Spleen (tissue), 11 donors: Measurements from ENCODE around the gene RAP1B. TPM values are rescaled to one million over a fixed set of nuclear protein-coding genes. Genes with fewer than 3 reads are reported as not detected.

Source experiments
- DNase-seq: peaks from one replicate; pipeline ENCODE4 v3.0.0-alpha.2; 2020
- H3K27ac ChIP-seq, 8 donors: fragments of 200-600 bp; sonication (generic) in 7 of 8; 1 replicate in 4 of 8; 2 replicates in 4 of 8; pipeline versions ENCODE4 v1.5.0 to v1.8.0; 2016 to 2021; ENCODE audit warnings: inconsistent platforms in 4 of 8, mild to moderate bottlenecking in 4 of 8, moderate library complexity in 1 of 8
- H3K27me3 ChIP-seq, 7 donors: fragments of 200-600 bp; sonication (generic) in 6 of 7; replicated peaks in 1 of 7; 1 replicate in 4 of 7; 2 replicates in 3 of 7; pipeline versions ENCODE4 v1.5.0 to v1.8.0; 2016 to 2021; ENCODE audit warnings: inconsistent platforms in 3 of 7, mild to moderate bottlenecking in 1 of 7
- H3K36me3 ChIP-seq, 6 donors: fragments of 200-600 bp; sonication (generic) in 5 of 6; 1 replicate in 4 of 6; 2 replicates in 2 of 6; pipeline versions ENCODE4 v1.5.0 to v1.8.0; 2016 to 2021; ENCODE audit warnings: inconsistent platforms in 2 of 6
- H3K4me1 ChIP-seq, 6 donors: fragments of 200-600 bp; sonication (generic) in 5 of 6; 1 replicate in 3 of 6; 2 replicates in 3 of 6; pipeline versions ENCODE4 v1.5.0 to v1.8.0; 2016 to 2021; ENCODE audit warnings: inconsistent platforms in 3 of 6
- H3K4me3 ChIP-seq, 8 donors: fragments of 200-600 bp; sonication (generic) in 7 of 8; 1 replicate in 4 of 8; 2 replicates in 4 of 8; pipeline versions ENCODE4 v1.5.0 to v1.8.0; 2016 to 2021; ENCODE audit warnings: inconsistent platforms in 4 of 8, mild to moderate bottlenecking in 4 of 8, moderate library complexity in 2 of 8
- H3K9me3 ChIP-seq, 8 donors: fragments of 200-600 bp; sonication (generic) in 7 of 8; 1 replicate in 4 of 8; 2 replicates in 4 of 8; pipeline versions ENCODE4 v1.5.0 to v1.8.0; 2016 to 2021; ENCODE audit warnings: inconsistent platforms in 4 of 8
- CTCF ChIP-seq, 11 experiments: fragments of 200-600 bp in 7 of 11; fragments of 450-650 bp in 4 of 11; sonication (generic) in 4 of 11; IDR thresholded peaks in 8 of 11; conservative IDR thresholded peaks in 3 of 11; 1 replicate in 7 of 11; 2 replicates in 4 of 11; pipeline versions ENCODE4 v1.4.0 to v1.8.0; 2016 to 2021; ENCODE audit warnings: antibody characterized with exemption in 11 of 11, inconsistent platforms in 4 of 11, mild to moderate bottlenecking in 1 of 11
- POLR2A ChIP-seq, 3 donors: fragments of 450-650 bp; IDR thresholded peaks; one replicate each; pipeline ENCODE4 v1.5.1; 2017; ENCODE audit warnings: antibody characterized with exemption in 3 of 3, mild to moderate bottlenecking in 1 of 3
- POLR2AphosphoS5 ChIP-seq, 3 donors: sonication (generic); formaldehyde crosslinking; IDR thresholded peaks; one replicate each; pipeline ENCODE4 v1.5.1; 2017; ENCODE audit warnings: antibody characterized with exemption in 3 of 3
- WGBS, 5 donors: extraction: QIAGEN DNeasy Blood & Tissue Kit in 3 of 5; methylation state at CpG; one replicate each; pipeline versions ENCODE4 v1.1.5 to v1.1.7; 2013 to 2018; 5-methylcytosine and 5-hydroxymethylcytosine counted together
- intact Hi-C: fragments of 100-400 bp; cut with DNase I; formaldehyde crosslinking; loops from one replicate; pipeline ENCODE4 v1.15.0; 2023; ENCODE audit warnings: low total_unique reads
- polyA plus RNA-seq, 3 donors: library from polyadenylated mRNA; stranded (reverse); fragments of 200-250 nt; gene quantifications; one replicate each; pipeline ENCODE4 v1.2.1, GENCODE V29; 2013
- total RNA-seq, 7 donors: library from RNA; depleted of rRNA in 3 of 7; stranded (reverse); fragments of >200 nt in 3 of 7; fragmentation: NEBNext Ultra II Directional in 4 of 7; extraction: Animal tissue kit (Norgen Biotek cat#: 25700) in 4 of 7; gene quantifications; one replicate each; pipeline versions ENCODE4 v1.1.0 to v1.2.1, GENCODE V29; 2016 to 2021
- donor health status: healthy with polysubstance abuse.
- donor health status: DM: no; HTN: no; CAD: no; lungs with moderate emphysema.
- donor health status: DM: no; HTN: no; CAD: no.
- donor health status: Bipolar disorder and iron deficiency.
- donor health status: healthy.
- donor health status: DM: no; HTN: no; CAD: no.
- donor health status: DM: yes; HTN: yes; CAD: no.

RAP1B gene
- total and polyA plus RNA-seq, 10 donors, result 107 to 321 (median 235) TPM

GRCh38 chr12:68622250-68622649 is 11.6 kb downstream of the RAP1B start:
- Histone ChIP-seq H3K27ac (peak overlapping the region in 3 of 8 donors; percentile 4 to 50 (median 42)), H3K9me3 (peaks cover 0 to 4% (median 0%) of the 10 kb centered on the region in 8 donors), H3K4me3 (peak overlapping the region in 1 of 8 donors; percentile 27), H3K27me3 (no peaks in the 10 kb centered on the region), H3K36me3 (peaks cover 0 to 41% (median 6%) of the 10 kb centered on the region in 6 donors), H3K4me1 (peaks cover 50 to 99% (median 89%) of the 10 kb centered on the region in 6 donors)
- TF ChIP-seq POLR2AphosphoS5 (IDR thresholded peaks at IDR 0.05), result no peak
- no peak for TF ChIP-seq CTCF (IDR thresholded peaks at IDR 0.05 in 8 of 11, conservative IDR thresholded peaks at IDR 0.05 in 3 of 11)
- TF ChIP-seq POLR2A (IDR thresholded peaks at IDR 0.05), result no peak
- WGBS, 5 donors, result 53 to 83% (median 74%) methylated on average over 1 of the region's 1 CpG
- intact Hi-C loops, result no loop called here
- DNase-seq, result no peak

DNA sequence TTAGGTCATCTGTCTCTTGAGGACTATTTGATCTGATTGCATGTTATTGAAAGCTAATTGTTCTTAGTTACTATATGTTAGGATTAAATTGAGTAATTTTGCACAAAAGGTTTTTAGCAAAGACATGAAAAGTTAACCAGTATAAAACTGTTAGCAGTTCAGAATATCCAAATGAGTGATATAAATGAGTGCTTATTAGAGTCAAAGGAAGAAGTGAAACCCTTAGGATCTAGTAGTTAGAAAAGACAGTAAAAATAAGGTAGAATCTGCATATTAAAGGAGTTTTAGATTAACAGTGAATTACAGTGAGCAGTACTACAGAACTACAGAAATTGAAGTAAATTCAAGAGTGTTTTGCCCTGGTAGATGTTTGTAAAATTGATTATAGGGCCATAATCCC is 12.4 kb downstream of the RAP1B start:
- H3K36me3 ChIP-seq, result peaks cover 0 to 42% (median 14%) of the 10 kb centered on the region in 6 donors
- H3K9me3 ChIP-seq, result peaks cover 0 to 12% (median 7%) of the 10 kb centered on the region in 8 donors
- peak overlapping the region in 2 of 8 donors; percentile 5 to 8 for H3K27ac ChIP-seq
- no peak overlapping the region for H3K4me3 ChIP-seq
- H3K27me3 ChIP-seq, result no peaks in the 10 kb centered on the region
- no peak for DNase-seq
- intact Hi-C loops, result no loop called here
- H3K4me1 ChIP-seq, result peaks cover 46 to 97% (median 81%) of the 10 kb centered on the region in 6 donors
- TF ChIP-seq POLR2AphosphoS5 (IDR thresholded peaks at IDR 0.05) (no peak), POLR2A (IDR thresholded peaks at IDR 0.05) (no peak), CTCF (IDR thresholded peaks at IDR 0.05 in 8 of 11, conservative IDR thresholded peaks at IDR 0.05 in 3 of 11) (no peak)

DNA sequence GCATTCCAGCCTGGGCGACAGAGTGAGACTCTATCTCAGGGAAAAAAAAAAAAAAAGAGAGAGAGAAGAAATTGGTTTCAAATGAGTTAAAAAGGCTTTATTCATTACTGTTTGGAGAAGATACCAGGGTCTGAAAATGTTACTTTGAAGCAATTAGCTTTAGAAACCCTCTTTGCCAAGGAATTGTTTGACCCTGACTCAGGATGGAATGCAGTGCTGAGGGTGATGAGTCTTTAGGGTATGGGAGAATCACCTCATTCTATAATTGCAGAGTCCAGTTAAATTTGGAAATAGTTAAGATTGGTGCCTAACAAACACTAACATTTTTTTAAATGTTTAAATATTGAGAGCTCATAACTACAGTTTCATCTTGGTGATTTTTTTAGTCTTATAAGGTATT is 13.3 kb downstream of the RAP1B start:
- TF ChIP-seq CTCF (IDR thresholded peaks at IDR 0.05 in 8 of 11, conservative IDR thresholded peaks at IDR 0.05 in 3 of 11) (no peak), POLR2AphosphoS5 (IDR thresholded peaks at IDR 0.05) (no peak), POLR2A (IDR thresholded peaks at IDR 0.05) (no peak)
- no peak for DNase-seq
- intact Hi-C loops, result no loop called here
- H3K4me1 ChIP-seq, result peaks cover 37 to 96% (median 77%) of the 10 kb centered on the region in 6 donors
- no peak overlapping the region for H3K4me3 ChIP-seq
- WGBS, 5 donors, result 84 to 100% (median 98%) methylated on average over 1 of the region's 1 CpG
- peaks cover 0 to 49% (median 15%) of the 10 kb centered on the region in 6 donors for H3K36me3 ChIP-seq
- peaks cover 0 to 16% (median 11%) of the 10 kb centered on the region in 8 donors for H3K9me3 ChIP-seq
- no peaks in the 10 kb centered on the region for H3K27me3 ChIP-seq
- no peak overlapping the region for H3K27ac ChIP-seq

GRCh38 chr12:68624933-68625332 is 14.2 kb downstream of the RAP1B start:
- Histone ChIP-seq H3K4me3 (no peak overlapping the region), H3K36me3 (peaks cover 0 to 50% (median 15%) of the 10 kb centered on the region in 6 donors), H3K27ac (no peak overlapping the region), H3K4me1 (peaks cover 28 to 96% (median 77%) of the 10 kb centered on the region in 6 donors), H3K27me3 (no peaks in the 10 kb centered on the region), H3K9me3 (peaks cover 0 to 16% (median 11%) of the 10 kb centered on the region in 8 donors)
- WGBS, 5 donors, result 87 to 93% (median 89%) methylated on average over 2 of the region's 2 CpGs
- intact Hi-C loops, result no loop called here
- TF ChIP-seq CTCF (IDR thresholded peaks at IDR 0.05 in 8 of 11, conservative IDR thresholded peaks at IDR 0.05 in 3 of 11), result no peak
- DNase-seq, result no peak
